Activated CD4-positive, alpha-beta T cell treated with anti-CD3 and anti-CD28 coated beads, Interleukin-10, Interleukin-2, amounts not matched to agents 100 ng/mL and 50 ng/mL, durations not matched to agents 16 hours and 8 hours (primary cell): ENCODE data around the gene DENND1B.

Experiments used
- DNase-seq: peaks from one replicate; pipeline ENCODE4 v3.0.0-alpha.2; 2020

Gene DENND1B

GRCh38 chr1:197680311-197680710, 95.0 kb downstream of the DENND1B start:
- DNase-seq = no peak

- DNase-seq = no peak
These were observed 97.5 kb downstream of the DENND1B start for GRCh38 chr1:197677752-197678295.

- DNase-seq = no peak
These were observed 98.0 kb downstream of the DENND1B start for GRCh38 chr1:197677313-197677712.

DNA sequence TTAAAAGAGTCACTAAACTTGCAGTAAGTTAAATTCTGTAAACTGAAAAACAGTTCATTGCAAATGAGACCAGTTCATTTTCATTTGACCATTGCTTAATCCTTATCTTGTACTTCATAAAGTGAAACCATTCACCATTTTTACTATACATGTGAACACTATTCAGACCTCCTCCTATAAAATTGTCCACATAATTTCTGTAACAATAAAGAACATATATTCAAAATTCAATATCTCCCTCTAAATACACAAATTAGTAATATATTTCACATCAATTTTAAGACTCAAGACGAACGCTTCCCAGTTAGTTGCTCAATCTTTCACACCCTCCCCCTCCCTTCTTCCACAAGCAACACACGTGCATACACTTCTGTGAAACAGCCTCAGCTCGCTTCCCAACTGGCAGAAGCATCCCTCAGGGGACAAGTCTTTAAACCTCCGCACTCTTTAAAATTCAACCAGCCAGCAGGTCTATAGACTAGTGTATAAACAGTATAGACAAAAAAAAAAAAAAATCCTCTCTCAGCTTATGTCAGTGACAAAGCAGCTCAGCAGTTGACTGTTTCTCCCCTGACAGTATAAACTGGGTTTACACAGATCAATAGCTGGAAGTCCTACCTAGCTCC, 99.6 kb downstream of the DENND1B start:
- no peak for DNase-seq

DNA sequence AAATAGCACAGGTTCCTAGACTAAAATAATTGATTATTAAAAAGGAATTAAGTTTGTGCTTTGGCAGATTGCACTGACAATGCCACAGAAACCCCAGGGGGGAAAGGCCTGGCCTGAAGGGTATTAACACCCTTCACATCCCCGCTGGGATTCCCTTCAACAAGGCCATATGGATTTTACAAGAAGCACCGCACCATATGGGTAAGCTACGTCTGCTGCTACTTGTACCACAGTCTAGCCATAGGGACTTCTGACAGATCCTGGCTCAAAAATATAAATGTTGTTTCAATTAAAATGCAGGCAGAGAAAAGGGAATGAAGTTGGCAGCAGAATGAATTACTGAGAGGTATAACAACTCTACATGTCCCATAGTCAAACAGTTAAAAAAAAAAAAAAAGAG, 101.0 kb downstream of the DENND1B start:
- DNase-seq = no peak

DNA sequence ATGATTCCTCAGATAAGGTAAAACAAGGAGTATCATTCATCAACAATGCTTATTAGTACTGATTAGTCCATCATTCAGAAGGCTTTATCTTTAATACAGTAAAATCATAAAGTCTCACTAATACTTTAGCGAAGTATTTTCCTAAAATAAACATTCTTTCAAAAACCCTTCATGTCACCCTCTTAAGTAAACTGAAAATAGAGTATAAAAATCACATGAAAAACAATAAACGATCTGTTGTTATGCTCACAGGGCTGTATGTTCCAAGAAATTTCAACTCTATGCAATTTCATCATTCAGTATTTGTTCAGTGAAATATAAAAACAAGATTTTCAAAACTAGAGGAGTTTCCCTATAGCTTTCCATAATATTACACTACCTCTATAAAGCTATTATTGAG, 102.0 kb downstream of the DENND1B start:
- no peak for DNase-seq

- DNase-seq = no peak
These were observed 102.9 kb downstream of the DENND1B start for GRCh38 chr1:197672347-197672746.

DNA sequence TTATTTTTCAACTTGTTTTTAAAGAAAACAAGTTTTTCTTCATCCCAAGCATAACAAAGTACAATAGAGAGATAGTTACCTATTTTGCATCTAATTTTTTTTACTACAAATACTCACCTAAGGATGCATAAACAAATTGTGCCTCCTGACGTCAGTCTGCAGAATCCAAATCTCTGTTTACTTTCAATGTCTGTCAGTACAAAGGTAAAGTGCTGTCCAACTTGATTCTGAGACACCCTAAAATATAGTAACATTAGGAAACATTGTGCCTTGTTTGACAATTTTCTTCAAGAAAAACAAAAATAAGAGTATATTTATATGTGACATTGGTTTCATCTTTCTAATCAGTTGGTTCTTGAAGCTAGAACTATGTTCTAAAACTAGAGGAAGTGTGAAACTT, 103.4 kb downstream of the DENND1B start:
- DNase-seq = no peak

DNA sequence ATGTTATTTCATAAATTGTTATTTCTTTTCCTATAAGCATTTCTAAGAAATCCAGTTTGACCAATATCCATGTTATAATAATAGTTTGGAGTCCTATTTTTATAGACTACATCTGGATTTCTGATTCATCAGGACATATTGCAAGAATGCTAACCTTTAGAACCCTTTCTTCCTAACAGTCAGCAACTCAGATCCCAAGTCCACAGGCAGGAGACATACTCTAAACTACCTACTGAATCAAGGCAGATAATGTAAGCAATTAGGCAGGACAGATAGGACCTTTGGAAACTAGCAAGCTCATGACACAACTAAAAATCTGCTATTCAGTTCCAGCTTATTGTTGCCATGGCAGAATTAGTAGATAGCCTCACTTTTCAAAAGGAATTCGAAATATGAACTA, 104.1 kb downstream of the DENND1B start:
- DNase-seq = no peak

DNA sequence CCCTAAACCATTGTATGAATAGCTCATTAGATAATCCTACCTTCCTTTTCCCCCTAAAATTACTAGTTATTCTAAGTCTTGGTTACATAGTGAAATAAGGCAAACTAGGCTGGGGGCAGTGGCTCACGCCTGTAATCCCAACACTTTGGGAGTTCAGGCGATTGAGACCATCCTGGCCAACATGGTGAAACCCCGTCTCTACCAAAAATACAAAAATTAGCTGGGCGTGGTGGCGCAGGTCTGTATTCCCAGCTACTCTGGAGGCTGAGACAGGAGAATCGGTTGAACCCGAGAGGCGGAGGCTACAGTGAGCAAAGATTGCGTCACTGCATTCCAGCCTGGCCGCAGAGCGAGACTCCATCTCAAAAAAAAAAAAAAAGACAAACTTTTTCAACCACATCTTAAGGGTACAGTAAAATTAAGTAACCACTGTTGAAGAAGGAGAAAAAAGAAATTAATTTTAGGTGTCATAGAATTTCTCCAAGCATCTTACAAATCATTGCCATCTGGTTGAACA, 108.5 kb downstream of the DENND1B start:
- no peak for DNase-seq

- DNase-seq = no peak
These were observed 110.9 kb downstream of the DENND1B start for GRCh38 chr1:197664391-197664790.

GRCh38 chr1:197663162-197663953, 111.9 kb downstream of the DENND1B start:
- DNase-seq = no peak

DNA sequence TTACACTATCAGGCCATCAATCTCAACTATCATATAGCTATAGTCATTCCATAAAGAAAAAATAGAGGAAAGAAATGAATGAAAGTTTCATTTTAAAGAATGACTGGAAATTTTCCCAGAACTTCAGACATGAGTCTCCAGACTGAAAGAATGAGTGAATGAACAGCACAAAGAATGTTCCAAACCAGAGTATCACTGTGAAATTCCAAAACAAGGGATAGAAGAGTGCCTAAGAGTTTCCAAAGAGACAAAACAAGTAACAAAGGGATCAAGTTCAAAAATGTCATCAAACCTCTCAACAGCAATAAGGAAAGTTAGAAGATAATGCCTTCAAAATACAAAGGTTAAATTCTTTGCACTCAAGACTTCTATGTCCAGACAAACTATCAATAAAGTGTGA, 114.9 kb downstream of the DENND1B start:
- no peak for DNase-seq

DNA sequence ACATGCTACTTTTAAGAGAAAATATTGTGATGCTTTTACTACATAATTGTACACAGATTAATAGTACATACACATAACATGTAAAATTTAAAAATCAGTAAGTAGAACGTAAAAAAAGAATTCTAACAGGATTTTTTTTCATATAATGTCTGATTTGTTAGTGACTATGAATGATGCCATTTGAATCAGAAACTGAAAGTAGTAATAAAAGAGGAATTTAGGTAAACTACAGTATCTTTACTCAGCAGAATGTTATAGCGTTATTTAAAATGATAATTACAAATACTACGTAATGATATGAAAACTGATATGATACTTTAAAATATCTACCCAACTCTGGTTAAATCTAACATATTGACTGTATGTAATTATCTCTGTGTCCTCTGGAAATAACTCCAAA, 116.1 kb downstream of the DENND1B start:
- no peak for DNase-seq

GRCh38 chr1:197649188-197649587, 126.1 kb downstream of the DENND1B start:
- peak; percentile 4 for DNase-seq

- DNase-seq = no peak
These were observed 137.0 kb downstream of the DENND1B start for GRCh38 chr1:197638316-197638715.

- DNase-seq = no peak
These were observed 137.9 kb downstream of the DENND1B start for GRCh38 chr1:197637406-197637805.

DNA sequence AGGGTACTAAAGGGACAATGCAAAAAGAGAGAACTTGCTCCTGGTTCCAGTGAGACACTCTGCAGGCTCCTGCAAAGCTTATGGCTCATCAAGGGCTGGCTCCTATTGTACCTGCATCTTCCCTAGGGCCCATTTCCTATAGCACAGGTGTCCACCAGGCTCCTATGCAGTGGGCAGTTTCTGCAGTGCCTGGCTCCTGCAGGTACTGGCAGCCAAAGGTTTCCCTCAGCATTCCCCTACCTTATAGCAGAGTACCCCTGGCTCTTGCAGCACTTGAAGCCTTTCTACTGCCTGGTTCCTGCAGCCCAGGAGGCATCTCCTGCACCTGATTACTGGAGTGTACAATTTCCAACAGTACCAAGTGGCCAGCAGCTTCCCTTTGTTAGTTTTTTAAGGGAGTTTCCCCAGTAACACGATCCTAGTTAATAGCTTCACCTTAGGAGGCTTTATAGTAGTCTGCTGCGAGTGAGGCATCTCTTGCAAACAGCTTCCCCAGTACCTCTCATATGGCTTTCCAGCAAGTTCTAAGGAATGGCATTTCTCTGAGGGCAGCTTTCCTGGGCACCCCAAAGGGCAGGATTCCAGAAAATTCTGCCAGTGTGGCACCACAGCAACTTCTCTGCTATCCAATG, 141.7 kb downstream of the DENND1B start:
- no peak for DNase-seq

DNA sequence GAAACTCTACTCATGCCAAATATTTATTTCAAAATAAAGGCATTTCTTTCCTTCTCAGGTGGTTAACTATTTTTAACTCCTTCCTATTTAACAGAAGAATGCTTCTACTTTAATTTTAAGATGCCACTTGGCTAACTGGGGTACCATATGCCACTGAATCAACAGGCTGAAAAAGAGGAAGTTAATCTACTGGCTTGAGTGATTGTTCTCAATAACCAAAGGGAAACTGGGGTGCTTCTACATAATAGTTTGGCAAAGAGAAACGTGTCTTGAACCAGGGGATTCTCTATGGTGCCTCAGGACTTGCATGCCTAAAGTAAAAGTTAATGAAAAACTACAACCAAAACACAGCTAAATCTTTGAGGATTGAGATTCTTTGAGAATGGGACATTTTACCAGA, 142.6 kb downstream of the DENND1B start:
- DNase-seq = no peak

DNA sequence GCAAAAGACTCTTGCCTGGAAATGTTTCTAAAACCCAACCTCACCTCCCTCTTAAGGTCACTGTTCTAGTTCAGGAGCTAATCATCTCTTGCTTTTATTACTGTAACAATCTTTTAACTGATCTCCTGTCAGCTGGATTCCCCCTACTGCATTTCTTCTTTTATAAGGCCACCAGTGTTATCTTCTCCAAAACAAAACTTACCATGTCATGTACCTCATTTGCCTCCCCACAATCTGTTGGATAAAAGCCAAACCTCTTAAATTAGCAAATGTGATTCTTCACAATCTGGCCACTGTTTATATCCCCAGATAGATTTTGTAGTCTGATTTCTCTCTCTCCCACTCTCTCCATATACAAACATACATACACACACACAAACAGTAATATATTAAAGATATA, 143.3 kb downstream of the DENND1B start:
- no peak for DNase-seq

DNA sequence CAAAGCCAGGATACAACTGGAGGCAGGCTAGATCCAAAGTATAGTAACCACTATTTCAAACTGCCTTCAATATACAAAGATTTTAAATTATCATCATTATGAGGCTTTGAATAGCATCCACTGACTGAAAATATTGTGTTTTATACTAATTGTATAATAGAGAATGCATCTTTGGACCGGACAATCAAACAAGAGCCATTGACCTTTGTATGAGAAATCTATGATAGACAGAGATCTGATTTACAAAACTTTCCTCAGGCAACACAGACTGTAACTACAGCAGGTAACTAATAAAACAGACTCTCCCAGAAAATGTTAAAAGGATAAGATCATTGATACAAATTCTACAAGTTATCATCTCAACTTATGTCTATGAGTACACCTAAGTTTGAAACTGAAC, 152.9 kb downstream of the DENND1B start:
- DNase-seq = no peak

DNA sequence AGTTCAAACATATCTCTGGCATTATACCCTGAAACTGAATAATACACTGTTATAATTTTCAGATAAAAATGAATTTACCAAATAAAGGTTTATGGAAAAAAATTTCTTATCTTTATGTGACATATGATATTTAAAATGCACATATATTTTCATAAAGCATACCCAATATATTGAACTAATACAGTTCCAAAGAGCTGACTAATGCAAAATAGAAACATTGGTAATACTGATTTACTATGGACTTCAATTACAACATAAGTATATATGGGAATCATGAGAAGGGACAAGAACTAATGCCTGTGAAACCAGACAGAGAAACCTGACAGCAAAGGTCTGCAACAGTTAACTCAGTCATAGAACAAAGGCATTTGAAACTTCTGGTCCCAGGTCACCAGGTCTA, 153.5 kb downstream of the DENND1B start:
- no peak for DNase-seq

- DNase-seq = no peak
These were observed 154.5 kb downstream of the DENND1B start for GRCh38 chr1:197620714-197621163.
